ENCODE measurements around the gene USF2.

USF2 gene

DNA sequence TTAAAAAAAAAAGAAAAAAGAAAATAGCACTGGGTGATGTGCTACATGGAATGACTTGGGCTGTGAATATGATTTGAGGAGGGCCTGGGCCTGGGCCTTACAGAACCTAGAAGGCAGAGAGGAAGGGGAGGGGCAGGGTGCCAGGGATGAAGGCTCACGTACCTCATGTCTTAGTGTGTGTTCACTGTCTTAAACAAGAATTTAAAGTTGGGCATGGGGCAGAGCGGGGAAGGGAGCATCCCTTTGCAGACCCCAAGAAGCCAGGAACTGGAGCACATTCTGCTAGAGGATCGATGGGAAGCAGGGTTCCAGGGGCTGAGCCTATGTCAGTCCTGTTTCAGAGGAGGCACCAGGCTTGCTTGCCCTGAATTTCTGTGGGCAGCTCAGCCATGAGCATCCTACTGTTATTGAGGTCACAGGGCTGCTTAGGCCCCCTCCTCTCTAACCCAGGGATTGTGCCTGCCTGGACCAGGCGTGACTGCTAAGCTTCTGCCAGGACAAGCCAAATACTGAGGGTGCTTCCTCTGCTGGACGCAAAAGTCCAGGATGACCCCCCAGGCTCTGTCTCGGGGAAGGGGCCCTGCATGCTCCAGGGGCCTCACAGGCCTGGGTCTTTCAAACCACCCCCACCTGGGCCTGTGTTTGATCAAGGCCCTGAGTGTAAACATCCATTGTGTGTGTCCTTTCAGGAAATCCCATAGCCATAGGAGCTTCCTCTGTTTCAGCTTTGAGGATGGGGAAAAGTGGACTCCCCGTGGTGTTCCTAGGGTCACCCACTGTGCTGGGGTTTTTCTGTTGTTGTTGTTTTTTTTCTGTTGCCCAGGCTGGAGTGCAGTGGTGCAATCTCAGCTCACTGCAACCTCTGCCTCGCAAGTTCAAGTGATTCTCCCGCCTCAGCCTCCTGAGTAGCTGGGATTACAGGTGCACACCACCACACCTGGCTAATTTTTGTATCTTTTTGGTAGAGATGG is 15.2 kb upstream of the USF2 start:
- no peak overlapping the region for H3K4me3 ChIP-seq (ENCODE audit: low read depth, low read length)
- TF ChIP-seq, protein P1, sequence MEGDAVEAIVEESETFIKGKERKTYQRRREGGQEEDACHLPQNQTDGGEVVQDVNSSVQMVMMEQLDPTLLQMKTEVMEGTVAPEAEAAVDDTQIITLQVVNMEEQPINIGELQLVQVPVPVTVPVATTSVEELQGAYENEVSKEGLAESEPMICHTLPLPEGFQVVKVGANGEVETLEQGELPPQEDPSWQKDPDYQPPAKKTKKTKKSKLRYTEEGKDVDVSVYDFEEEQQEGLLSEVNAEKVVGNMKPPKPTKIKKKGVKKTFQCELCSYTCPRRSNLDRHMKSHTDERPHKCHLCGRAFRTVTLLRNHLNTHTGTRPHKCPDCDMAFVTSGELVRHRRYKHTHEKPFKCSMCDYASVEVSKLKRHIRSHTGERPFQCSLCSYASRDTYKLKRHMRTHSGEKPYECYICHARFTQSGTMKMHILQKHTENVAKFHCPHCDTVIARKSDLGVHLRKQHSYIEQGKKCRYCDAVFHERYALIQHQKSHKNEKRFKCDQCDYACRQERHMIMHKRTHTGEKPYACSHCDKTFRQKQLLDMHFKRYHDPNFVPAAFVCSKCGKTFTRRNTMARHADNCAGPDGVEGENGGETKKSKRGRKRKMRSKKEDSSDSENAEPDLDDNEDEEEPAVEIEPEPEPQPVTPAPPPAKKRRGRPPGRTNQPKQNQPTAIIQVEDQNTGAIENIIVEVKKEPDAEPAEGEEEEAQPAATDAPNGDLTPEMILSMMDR (conservative IDR thresholded peaks at IDR 0.05; ENCODE audit: low read depth, low read length) = no peak
- no peak for DNase-seq (ENCODE audit: low read depth)

DNA sequence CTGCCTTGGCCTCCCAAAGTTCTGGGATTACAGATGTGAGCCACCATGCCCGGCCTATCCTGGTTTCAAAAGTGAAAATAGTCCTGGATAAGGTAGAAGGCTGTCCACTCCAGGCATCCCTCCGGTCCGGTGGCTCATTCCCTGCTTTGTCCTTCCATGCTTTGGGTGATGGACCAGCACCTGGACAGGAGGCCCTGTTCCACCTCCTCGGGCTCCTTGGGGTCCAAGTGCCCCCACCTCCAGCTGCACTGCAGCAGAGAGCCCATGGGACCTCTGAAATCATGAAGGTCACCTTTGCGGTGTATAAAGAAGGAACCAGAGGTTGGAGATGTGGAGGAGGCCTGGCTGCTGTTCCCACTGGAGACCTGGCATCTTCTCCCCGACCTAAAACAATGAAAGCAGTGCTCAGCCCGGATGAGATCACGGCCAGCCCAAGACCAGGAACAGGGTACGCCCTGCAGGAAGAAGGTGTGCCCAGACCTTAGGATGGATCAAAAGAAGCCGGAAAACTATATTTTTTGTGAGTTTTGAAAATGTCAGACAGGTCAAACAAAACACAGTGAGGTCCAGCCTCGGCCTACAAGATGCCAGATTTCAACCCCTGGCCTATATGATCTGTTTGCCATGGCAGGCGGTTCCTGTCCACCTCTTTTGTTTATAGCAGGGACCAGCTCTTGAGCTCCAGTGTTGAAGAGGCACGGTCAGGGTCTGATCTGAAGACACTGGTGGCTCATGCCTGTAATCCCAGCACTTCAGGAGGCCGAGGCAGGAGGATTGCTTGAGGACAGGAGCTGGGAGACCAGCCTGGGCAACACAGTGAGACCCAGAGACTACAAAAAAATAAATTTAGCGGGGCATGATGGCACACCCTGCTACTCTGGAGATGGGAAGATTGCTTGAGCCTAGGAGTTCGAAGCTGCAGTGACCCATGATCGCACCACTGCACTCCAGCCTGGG is 14.1 kb upstream of the USF2 start:
- H3K4me3 ChIP-seq (ENCODE audit: low read depth, low read length) = no peak overlapping the region
- TF ChIP-seq, protein P1 (conservative IDR thresholded peaks at IDR 0.05; ENCODE audit: low read depth, low read length) = no peak
- no peak for DNase-seq (ENCODE audit: low read depth)

DNA sequence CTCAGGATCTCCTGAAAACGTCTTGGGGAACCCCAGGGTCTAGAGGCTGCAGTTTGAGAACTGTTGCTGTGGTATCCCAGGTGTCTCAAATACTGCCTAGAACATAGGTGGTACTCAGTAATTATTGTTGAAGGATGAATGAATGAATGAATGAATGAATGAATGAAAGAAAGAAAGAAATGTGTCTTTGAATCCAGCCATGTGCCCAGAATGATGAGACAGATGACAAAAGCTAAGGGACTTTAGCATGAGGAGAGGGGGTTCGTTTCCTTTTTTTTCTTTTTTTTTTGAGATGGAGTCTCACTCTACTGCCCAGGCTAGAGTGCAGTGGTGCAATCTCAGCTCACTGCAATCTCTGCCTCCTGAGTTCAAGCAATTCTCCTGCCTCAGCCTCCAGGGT is 12.2 kb upstream of the USF2 start:
- TF ChIP-seq, protein P1 (conservative IDR thresholded peaks at IDR 0.05; ENCODE audit: low read depth, low read length) = no peak
- H3K4me3 ChIP-seq (ENCODE audit: low read depth, low read length) = no peak overlapping the region
- no peak for DNase-seq (ENCODE audit: low read depth)

DNA sequence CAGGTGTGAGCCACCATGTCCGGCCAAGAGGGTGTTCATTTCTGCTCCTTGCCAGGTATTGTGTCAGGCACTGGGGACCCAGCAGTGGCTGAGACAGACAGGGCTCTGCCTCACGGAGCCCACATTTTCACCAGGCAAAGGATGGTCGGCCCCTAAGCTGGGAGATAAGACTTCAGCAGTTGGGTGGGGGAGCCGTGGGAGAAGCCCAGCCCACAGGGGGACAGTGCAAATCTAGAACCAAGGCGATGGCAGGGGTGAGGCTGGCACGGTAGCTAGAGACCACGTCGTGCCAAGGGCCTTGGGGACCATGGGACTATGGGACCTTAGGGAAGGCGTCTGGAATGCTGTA is 11.7 kb upstream of the USF2 start:
- TF ChIP-seq, protein P1 (conservative IDR thresholded peaks at IDR 0.05; ENCODE audit: low read depth, low read length) = no peak
- DNase-seq (ENCODE audit: low read depth) = no peak
- no peak overlapping the region for H3K4me3 ChIP-seq (ENCODE audit: low read depth, low read length)

DNA sequence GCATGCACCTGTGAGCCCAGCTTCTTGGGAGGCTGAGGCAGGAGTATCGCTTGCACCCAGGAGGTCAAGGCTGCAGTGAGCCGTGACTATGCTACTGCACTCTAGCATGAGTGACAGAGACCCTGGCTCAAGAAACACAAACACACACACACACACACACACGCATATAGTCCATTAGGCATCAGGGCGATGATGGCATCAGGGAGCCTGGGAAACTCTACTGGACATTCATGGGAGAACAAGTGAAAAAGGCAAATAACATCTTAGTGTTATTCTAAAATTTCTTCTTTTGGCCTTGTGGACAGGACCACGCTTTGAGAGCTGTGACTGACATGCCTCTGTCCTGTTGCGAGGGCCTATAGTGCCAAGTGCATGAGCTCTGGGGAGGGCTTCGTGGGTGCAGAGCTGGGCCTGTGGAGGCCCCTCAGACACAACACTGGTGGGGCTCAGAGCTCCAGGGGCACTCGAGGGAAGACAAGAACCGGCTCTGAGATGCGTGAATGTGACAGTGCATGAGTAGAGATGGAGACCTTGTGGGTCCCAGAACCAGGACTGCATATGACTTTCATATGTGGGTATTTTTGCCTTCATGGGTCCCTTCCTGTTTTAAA is 8.0 kb upstream of the USF2 start:
- TF ChIP-seq, protein P1 (conservative IDR thresholded peaks at IDR 0.05; ENCODE audit: low read depth, low read length) = no peak
- H3K4me3 ChIP-seq (ENCODE audit: low read depth, low read length) = no peak overlapping the region
- DNase-seq (ENCODE audit: low read depth) = no peak

DNA sequence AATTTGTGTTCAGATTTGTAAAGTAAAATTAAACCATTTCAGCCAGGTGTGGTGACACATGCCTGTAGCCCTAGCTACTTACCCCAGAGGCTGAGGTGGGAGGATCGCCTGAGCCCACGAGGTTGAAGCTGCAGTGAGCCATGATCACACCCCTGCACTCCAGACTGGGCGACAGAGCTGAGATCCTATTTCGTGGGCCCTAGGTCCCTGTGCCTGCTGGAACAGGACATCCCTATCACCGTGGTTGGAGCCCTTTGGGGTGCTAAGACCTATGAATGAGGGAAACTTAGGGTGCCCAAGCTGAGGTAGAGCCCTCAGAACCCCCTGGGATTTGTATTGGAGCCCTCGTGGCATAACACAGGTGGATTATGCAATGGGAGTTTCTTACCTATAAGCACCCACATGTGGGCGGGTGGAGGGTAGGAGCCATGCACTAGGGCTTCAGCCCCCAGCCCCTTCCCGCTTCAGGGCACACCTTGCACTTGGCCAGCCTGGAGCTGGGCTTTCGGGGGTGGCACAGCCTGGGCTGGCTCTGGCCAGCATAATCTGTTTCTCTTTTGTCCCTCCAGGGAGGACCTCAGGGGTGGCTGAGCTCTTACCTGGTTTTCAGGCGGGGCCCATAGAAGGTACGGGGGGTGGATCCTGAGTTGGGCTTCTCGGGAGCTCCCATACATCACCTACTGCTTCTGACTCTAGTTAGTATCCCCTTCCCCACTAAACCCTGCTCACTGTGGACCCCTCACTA is 7.2 kb upstream of the USF2 start:
- TF ChIP-seq, protein P1 (conservative IDR thresholded peaks at IDR 0.05; ENCODE audit: low read depth, low read length) = no peak
- DNase-seq (ENCODE audit: low read depth) = no peak
- no peak overlapping the region for H3K4me3 ChIP-seq (ENCODE audit: low read depth, low read length)

Data from choroid plexus epithelial cell (primary cell).